NCI-H2029 (cell line): ENCODE results near the gene LRRC4C.
"Not testable (repeated sequence)": the region's sequence is repeated elsewhere in the genome, so short reads cannot be mapped to it uniquely, and the experiment has no call there.

Experiments used
- DNase-seq: peaks from one replicate; lab custom pipeline; 2025; lab: John Stamatoyannopoulos, UW

LRRC4C gene

GRCh38 chr11:40230821-40231220 lies 1228.6 kb downstream of the LRRC4C start:
- no peak for DNase-seq

GRCh38 chr11:40228662-40229061 lies 1230.8 kb downstream of the LRRC4C start:
- DNase-seq: no peak

GRCh38 chr11:40227730-40228129 lies 1231.7 kb downstream of the LRRC4C start:
- no peak for DNase-seq

- DNase-seq: no peak
Observed at GRCh38 chr11:40226654-40227053, 1232.8 kb downstream of the LRRC4C start.

GRCh38 chr11:40223596-40224330 lies 1235.7 kb downstream of the LRRC4C start:
- no peak for DNase-seq

GRCh38 chr11:40219401-40219800 lies 1240.1 kb downstream of the LRRC4C start:
- DNase-seq: no peak

- DNase-seq: no peak
Observed at GRCh38 chr11:40215556-40215955, 1243.9 kb downstream of the LRRC4C start.

- no peak for DNase-seq
Observed at GRCh38 chr11:40207416-40207815, 1252.0 kb downstream of the LRRC4C start.

- DNase-seq: no peak
Observed at GRCh38 chr11:40204228-40204627, 1255.2 kb downstream of the LRRC4C start.

GRCh38 chr11:40203606-40204005 lies 1255.8 kb downstream of the LRRC4C start:
- no peak for DNase-seq

- DNase-seq: no peak
Observed at GRCh38 chr11:40202589-40203270, 1256.7 kb downstream of the LRRC4C start.

GRCh38 chr11:40192590-40192989 lies 1266.9 kb downstream of the LRRC4C start:
- DNase-seq: not testable (repeated sequence)

- DNase-seq: no peak
Observed at GRCh38 chr11:40190294-40190693, 1269.2 kb downstream of the LRRC4C start.

- peak; percentile 53 for DNase-seq
Observed at GRCh38 chr11:40188848-40189247, 1270.6 kb downstream of the LRRC4C start.

- no peak for DNase-seq
Observed at GRCh38 chr11:40187295-40187694, 1272.2 kb downstream of the LRRC4C start.

- DNase-seq: peak; percentile 38
Observed at GRCh38 chr11:40186437-40187263, 1272.8 kb downstream of the LRRC4C start.

GRCh38 chr11:40185793-40186192 lies 1273.7 kb downstream of the LRRC4C start:
- DNase-seq: no peak

GRCh38 chr11:40183073-40184064 lies 1276.1 kb downstream of the LRRC4C start:
- DNase-seq: no peak

GRCh38 chr11:40179541-40179940 lies 1279.9 kb downstream of the LRRC4C start:
- no peak for DNase-seq

- no peak for DNase-seq
Observed at GRCh38 chr11:40178470-40178869, 1281.0 kb downstream of the LRRC4C start.

- no peak for DNase-seq
Observed at GRCh38 chr11:40175980-40176379, 1283.5 kb downstream of the LRRC4C start.
